Endothelial cell of umbilical vein (primary cell): ENCODE measurements around the gene RHOG. TPM values are rescaled to one million over a fixed set of nuclear protein-coding genes. Genes with fewer than 3 reads are reported as not detected.
A peak's percentile ranks its signal among the peaks of the same experiment; 100 is the strongest.

Experiments
- BruUV-seq: library from RNA; stranded (reverse); fragments of 400-500 nt; replicated peaks from 2 replicates; lab custom pipeline; 2021; lab: Mats Ljungman, UMichigan
- CTCF ChIA-PET: fragments of 300-600, 350-600 bp; sonication (Branson Sonifier 250); formaldehyde crosslinking; loops from one replicate; lab custom pipeline; 2021; ENCODE audit warnings: antibody characterized with exemption, inconsistent platforms; lab: Charles Lee
- POLR2A ChIA-PET: fragments of 300-600, 350-600 bp; sonication (Branson Sonifier 250); formaldehyde crosslinking; loops from one replicate; lab custom pipeline; 2021; ENCODE audit warnings: antibody characterized with exemption, inconsistent platforms; lab: Charles Lee
- DNase-seq: peaks from one replicate; pipeline ENCODE4 v3.0.0-alpha.2; 2011; ENCODE audit warnings: low read depth, low spot score
- FAIRE-seq: peaks from 2 replicates; lab custom pipeline; 2011; peaks lifted over from hg19 to GRCh38; lab: Jason Lieb, UNC
- H2AFZ ChIP-seq: 2 replicates; pipeline ENCODE4 v1.6.0; 2012; ENCODE audit warnings: low read depth, low read length, control low read depth, inconsistent platforms
- H3K27ac ChIP-seq: 2 replicates; pipeline ENCODE4 v1.5.1; 2011; ENCODE audit warnings: low read depth, mild to moderate bottlenecking, control low read depth, low read length, moderate library complexity; ENCODE audit not compliant: insufficient read depth
- H3K27me3 ChIP-seq, 2 experiments: 2 replicates each; pipeline versions ENCODE4 v1.6.0 to v1.6.1; 2011; ENCODE audit warnings: low read length in 2 of 2, mixed read lengths in 1 of 2; ENCODE audit not compliant: control insufficient read depth in 2 of 2, insufficient read depth in 2 of 2
- H3K36me3 ChIP-seq, 2 experiments: 2 replicates in 1 of 2; 3 replicates in 1 of 2; pipeline ENCODE4 v1.5.1; 2011; ENCODE audit warnings: low read length in 2 of 2, mild to moderate bottlenecking in 1 of 2, moderate library complexity in 1 of 2; ENCODE audit not compliant: control insufficient read depth in 2 of 2, insufficient read depth in 2 of 2; ENCODE audit errors: extremely low read depth in 1 of 2
- H3K4me1 ChIP-seq: 3 replicates; pipeline ENCODE4 v1.5.1; 2011; ENCODE audit warnings: mild to moderate bottlenecking, low read length; ENCODE audit not compliant: control insufficient read depth, insufficient read depth; ENCODE audit errors: extremely low read depth
- H3K4me2 ChIP-seq: 2 replicates; pipeline ENCODE4 v1.6.1; 2011; ENCODE audit warnings: low read length, control low read depth, mixed read lengths; ENCODE audit not compliant: insufficient read depth
- H3K4me3 ChIP-seq, 3 experiments: fragments of 200-600 bp in 1 of 3; sonication (generic), shearing (Covaris generic) in 1 of 3; replicated peaks in 1 of 3; 2 replicates each; pipeline ENCODE4 v1.5.1; 2011 to 2016; ENCODE audit warnings: control low read depth in 3 of 3, low read length in 3 of 3, mild to moderate bottlenecking in 2 of 3, inconsistent platforms in 1 of 3, low read depth in 1 of 3, moderate library complexity in 1 of 3; ENCODE audit not compliant: insufficient read depth in 1 of 3
- H3K79me2 ChIP-seq: 2 replicates; pipeline ENCODE4 v1.6.0; 2012; ENCODE audit warnings: low read length, inconsistent platforms; ENCODE audit not compliant: control insufficient read depth, insufficient read depth
- H3K9ac ChIP-seq: replicated peaks from 2 replicates; pipeline ENCODE3; 2011; ENCODE audit warnings: low read length, control low read depth; ENCODE audit not compliant: insufficient read depth; ENCODE audit errors: extremely low read depth
- H3K9me1 ChIP-seq: replicated peaks from 3 replicates; pipeline ENCODE4 v1.6.0; 2011; ENCODE audit warnings: mild to moderate bottlenecking, low read length; ENCODE audit not compliant: control insufficient read depth, insufficient read depth; ENCODE audit errors: extremely low read depth
- H3K9me3 ChIP-seq: replicated peaks from 2 replicates; pipeline ENCODE4 v1.5.1; 2012; ENCODE audit warnings: low read length, inconsistent platforms; ENCODE audit not compliant: control insufficient read depth, insufficient read depth
- H4K20me1 ChIP-seq: replicated peaks from 2 replicates; pipeline ENCODE3; 2011; ENCODE audit warnings: mild to moderate bottlenecking, low read length; ENCODE audit not compliant: control insufficient read depth, insufficient read depth; ENCODE audit errors: extremely low read depth
- EZH2 ChIP-seq: IDR thresholded peaks from 2 replicates; pipeline ENCODE4 v1.6.1; 2012; ENCODE audit warnings: borderline replicate concordance, low read depth, mild to moderate bottlenecking, moderate library complexity, low read length, inconsistent platforms; ENCODE audit not compliant: severe bottlenecking
- FOS ChIP-seq: IDR thresholded peaks from 2 replicates; pipeline ENCODE4 v1.6.1; 2011; ENCODE audit warnings: mild to moderate bottlenecking, low read length, moderate library complexity, borderline replicate concordance; ENCODE audit not compliant: insufficient read depth
- GATA2 ChIP-seq: IDR thresholded peaks from 2 replicates; pipeline ENCODE4 v1.7.0; 2011; ENCODE audit warnings: low read depth, mild to moderate bottlenecking, moderate library complexity, mixed read lengths, low read length; ENCODE audit not compliant: insufficient read length, insufficient read depth
- JUN ChIP-seq: IDR thresholded peaks from 2 replicates; pipeline ENCODE4 v1.6.1; 2011; ENCODE audit warnings: borderline replicate concordance, low read depth; ENCODE audit not compliant: insufficient read length, insufficient read depth
- MYC ChIP-seq: IDR thresholded peaks from one replicate; pipeline ENCODE4 v1.6.1; 2011; ENCODE audit warnings: mild to moderate bottlenecking, low read depth, low read length
- POLR2A ChIP-seq: IDR thresholded peaks from 2 replicates; pipeline ENCODE4 v1.6.1; 2012; ENCODE audit warnings: low read depth, mild to moderate bottlenecking, control low read depth, low read length
- POLR2AphosphoS5 ChIP-seq: IDR thresholded peaks from 2 replicates; pipeline ENCODE4 v1.6.1; 2012; ENCODE audit warnings: low read depth, mild to moderate bottlenecking, control low read depth, low read length, moderate library complexity; ENCODE audit not compliant: insufficient read depth
- dilution Hi-C: fragments of 300-500 bp; cut with MboI; formaldehyde crosslinking; loops from one replicate; pipeline ENCODE4 v1.15.0; 2019; ENCODE audit warnings: low sequenced_read_pairs; ENCODE audit not compliant: extremely low pct_ligation_motif_present
- intact Hi-C: fragments of 100-400 bp; cut with micrococcal nuclease; formaldehyde crosslinking; loops from one replicate; pipeline ENCODE4 v1.10.0; 2022
- polyA plus RNA-seq, 4 experiments: library from polyadenylated mRNA; depleted of rRNA in 3 of 4; stranded (reverse) in 3 of 4; unstranded in 1 of 4; fragments of >200 nt; gene quantifications; 2 replicates each; pipeline versions ENCODE4 v1.2.1 to v1.2.3, GENCODE V29; 2011 to 2012; ENCODE audit warnings: missing spikeins in 1 of 4
- total RNA-seq: library from RNA; stranded (reverse); gene quantifications from 2 replicates; pipeline ENCODE4 v1.2.3, GENCODE V29; 2021
- TF ChIP-seq, protein P1 (sequence below), 2 donors: IDR thresholded peaks; 1 replicate in 1 of 2; 2 replicates in 1 of 2; pipeline ENCODE4 v1.5.1; 2011; ENCODE audit warnings: low read length in 2 of 2, mild to moderate bottlenecking in 2 of 2, moderate library complexity in 2 of 2, control low read depth in 1 of 2, inconsistent platforms in 1 of 2, low read depth in 1 of 2; ENCODE audit not compliant: insufficient read depth in 1 of 2; ENCODE audit errors: extremely low read depth in 1 of 2
- TF ChIP-seq, protein P2 (sequence below): IDR thresholded peaks from 2 replicates; pipeline ENCODE4 v1.6.1; 2011; ENCODE audit not compliant: insufficient read depth, insufficient read length

The RHOG gene
- total and polyA plus RNA-seq, 2 donors (not counting 3 experiments of a cell fraction or from before 2014, with no cell fraction given), result 69.0 to 119 TPM

DNA sequence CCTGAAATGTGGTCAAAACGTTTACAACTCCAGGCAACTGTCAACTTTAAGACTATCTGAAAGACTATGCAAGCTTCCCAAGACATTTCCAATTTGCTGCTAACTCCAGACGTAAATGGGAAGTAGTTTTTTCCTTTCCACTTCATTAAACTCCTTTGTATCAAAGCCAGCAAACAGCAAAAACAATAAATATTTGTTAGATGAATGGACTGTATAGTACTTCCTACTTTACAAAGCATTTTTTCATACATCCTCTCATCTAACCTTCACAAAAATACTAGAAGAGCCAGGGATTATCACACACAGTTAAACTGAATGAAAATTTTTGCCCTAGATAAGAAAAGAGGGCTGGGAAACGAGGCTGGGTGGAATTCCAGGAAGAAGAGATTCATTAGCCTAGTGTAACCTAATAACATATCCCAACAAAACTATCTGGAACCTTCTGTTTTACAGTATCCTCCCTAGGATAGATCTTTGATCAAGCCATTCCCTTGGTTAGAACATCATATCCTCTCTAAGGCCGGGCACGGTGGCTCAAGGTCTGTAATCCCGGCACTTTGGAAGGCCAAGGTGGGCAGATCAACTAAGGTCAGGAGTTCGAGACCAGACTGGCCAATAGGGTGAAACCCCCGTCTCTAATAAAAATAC, 53.9 kb downstream of the RHOG start:
- ChIA-PET CTCF (interaction anchor here (3.3 kb wide), 1 partner anchor 21 kb away, joined by 18 read pairs; the partner anchor contains the start of gene PGAP2), POLR2A (no interaction called here)
- dilution Hi-C loops, result no loop called here
- Histone ChIP-seq H3K36me3 (no peaks in the 10 kb centered on the region), H3K9me3 (no peaks in the 10 kb centered on the region), H3K79me2 (peaks cover 98% of the 10 kb centered on the region), H2AFZ (no peak overlapping the region), H3K9ac (no peak overlapping the region), H4K20me1 (no peaks in the 10 kb centered on the region), H3K4me2 (peak overlapping the region; percentile 78), H3K9me1 (no peaks in the 10 kb centered on the region), H3K4me3 (peak overlapping the region in 1 of 3 experiments; percentile 27), H3K27ac (peak overlapping the region; percentile 47), H3K27me3 (no peaks in the 10 kb centered on the region), H3K4me1 (peaks cover 15% of the 10 kb centered on the region)
- BruUV-seq, result no TSS peak
- intact Hi-C loops, result loop anchor here (1.0 kb wide), 1 partner anchor 10 kb away; the partner anchor contains the start of gene NUP98
- FAIRE-seq (no peak), DNase-seq (peak; percentile 65)
- no peak for TF ChIP-seq EZH2
- no peak for TF ChIP-seq POLR2AphosphoS5
- no peak for TF ChIP-seq MYC
- TF ChIP-seq POLR2A, result no peak
- no peak for TF ChIP-seq JUN
- TF ChIP-seq, protein P1, sequence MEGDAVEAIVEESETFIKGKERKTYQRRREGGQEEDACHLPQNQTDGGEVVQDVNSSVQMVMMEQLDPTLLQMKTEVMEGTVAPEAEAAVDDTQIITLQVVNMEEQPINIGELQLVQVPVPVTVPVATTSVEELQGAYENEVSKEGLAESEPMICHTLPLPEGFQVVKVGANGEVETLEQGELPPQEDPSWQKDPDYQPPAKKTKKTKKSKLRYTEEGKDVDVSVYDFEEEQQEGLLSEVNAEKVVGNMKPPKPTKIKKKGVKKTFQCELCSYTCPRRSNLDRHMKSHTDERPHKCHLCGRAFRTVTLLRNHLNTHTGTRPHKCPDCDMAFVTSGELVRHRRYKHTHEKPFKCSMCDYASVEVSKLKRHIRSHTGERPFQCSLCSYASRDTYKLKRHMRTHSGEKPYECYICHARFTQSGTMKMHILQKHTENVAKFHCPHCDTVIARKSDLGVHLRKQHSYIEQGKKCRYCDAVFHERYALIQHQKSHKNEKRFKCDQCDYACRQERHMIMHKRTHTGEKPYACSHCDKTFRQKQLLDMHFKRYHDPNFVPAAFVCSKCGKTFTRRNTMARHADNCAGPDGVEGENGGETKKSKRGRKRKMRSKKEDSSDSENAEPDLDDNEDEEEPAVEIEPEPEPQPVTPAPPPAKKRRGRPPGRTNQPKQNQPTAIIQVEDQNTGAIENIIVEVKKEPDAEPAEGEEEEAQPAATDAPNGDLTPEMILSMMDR (IDR thresholded peaks at IDR 0.05; ENCODE audit: extremely low read depth in 1 of 2, insufficient read depth in 1 of 2, low read depth in 1 of 2, low read length in 2 of 2), result no peak
- TF ChIP-seq, protein P2, sequence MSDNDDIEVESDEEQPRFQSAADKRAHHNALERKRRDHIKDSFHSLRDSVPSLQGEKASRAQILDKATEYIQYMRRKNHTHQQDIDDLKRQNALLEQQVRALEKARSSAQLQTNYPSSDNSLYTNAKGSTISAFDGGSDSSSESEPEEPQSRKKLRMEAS, result no peak
- TF ChIP-seq FOS, result no peak
- no peak for TF ChIP-seq GATA2
